IMR-90 (cell line): ENCODE measurements around the gene ZNF783. TPM values are rescaled to one million over a fixed set of nuclear protein-coding genes. Genes with fewer than 3 reads are reported as not detected.

Experiments used
- ATAC-seq: fragments of 200-7000 bp; cut with Tn5 transposase; 2 replicates; pipeline ENCODE4 v1.9.1; 2020; ENCODE audit warnings: low read depth, mild to moderate bottlenecking, moderate library complexity
- BruUV-seq: library from RNA; stranded (reverse); fragments of 400-500 nt; replicated peaks from 2 replicates; lab custom pipeline; 2021; lab: Mats Ljungman, UMichigan
- CTCF ChIA-PET: fragments of 300-600 bp; formaldehyde crosslinking; extraction: SDS; loops from one replicate; lab custom pipeline; 2021; ENCODE audit warnings: antibody characterized with exemption; lab: Yijun Ruan, JAX
- POLR2A ChIA-PET: fragments of 300-600 bp; sonication (Branson Sonifier 250); formaldehyde crosslinking; loops from one replicate; lab custom pipeline; 2022; ENCODE audit warnings: antibody characterized with exemption; ENCODE audit not compliant: unreplicated experiment; lab: Charles Lee
- DNase-seq: peaks from one replicate; pipeline ENCODE4 v3.0.0; 2013
- H2AFZ ChIP-seq: replicated peaks from 2 replicates; pipeline ENCODE3; 2013; ENCODE audit warnings: low read length, mild to moderate bottlenecking; ENCODE audit not compliant: poor library complexity
- H2AK5ac ChIP-seq: 2 replicates; pipeline ENCODE4 v1.6.1; 2013; ENCODE audit warnings: low read depth, low read length, inconsistent platforms
- H2AK9ac ChIP-seq: replicated peaks from 2 replicates; pipeline ENCODE3; 2013; ENCODE audit warnings: mild to moderate bottlenecking, low read depth, low read length, moderate library complexity; ENCODE audit not compliant: poor library complexity
- H2BK120ac ChIP-seq: 2 replicates; pipeline ENCODE4 v1.6.1; 2013; ENCODE audit warnings: low read depth, low read length, inconsistent platforms
- H2BK15ac ChIP-seq: 3 replicates; pipeline ENCODE4 v1.6.1; 2013; ENCODE audit warnings: low read depth, low read length, inconsistent platforms
- H2BK20ac ChIP-seq: 2 replicates; pipeline ENCODE4 v1.6.1; 2013; ENCODE audit warnings: low read depth, mild to moderate bottlenecking, inconsistent platforms, low read length, moderate library complexity
- H2BK5ac ChIP-seq: 2 replicates; pipeline ENCODE4 v1.6.1; 2013; ENCODE audit warnings: mild to moderate bottlenecking, low read depth, low read length, inconsistent platforms; ENCODE audit not compliant: poor library complexity, severe bottlenecking
- H3K14ac ChIP-seq: replicated peaks from 2 replicates; pipeline ENCODE4 v1.6.1; 2013; ENCODE audit warnings: low read depth, low read length, inconsistent platforms
- H3K18ac ChIP-seq: 2 replicates; pipeline ENCODE4 v1.6.1; 2013; ENCODE audit warnings: low read depth, low read length, control low read depth
- H3K23ac ChIP-seq: 2 replicates; pipeline ENCODE4 v1.6.1; 2013; ENCODE audit warnings: low read depth, low read length, inconsistent platforms
- H3K27ac ChIP-seq: 2 replicates; pipeline ENCODE4 v1.5.1; 2013; ENCODE audit warnings: mild to moderate bottlenecking, control low read depth, low read length; ENCODE audit not compliant: insufficient read depth
- H3K27me3 ChIP-seq: 2 replicates; pipeline ENCODE4 v1.6.1; 2013; ENCODE audit warnings: low read length; ENCODE audit not compliant: control insufficient read depth, insufficient read depth
- H3K36me3 ChIP-seq: 2 replicates; pipeline ENCODE4 v1.6.1; 2013; ENCODE audit warnings: low read length, mixed read lengths; ENCODE audit not compliant: control insufficient read depth, insufficient read depth
- H3K4ac ChIP-seq: 2 replicates; pipeline ENCODE4 v1.6.1; 2013; ENCODE audit warnings: low read depth, low read length, inconsistent platforms
- H3K4me1 ChIP-seq: 2 replicates; pipeline ENCODE4 v1.6.1; 2013; ENCODE audit warnings: low read length, mixed read lengths; ENCODE audit not compliant: control insufficient read depth, insufficient read depth
- H3K4me2 ChIP-seq: 2 replicates; pipeline ENCODE4 v1.6.1; 2013; ENCODE audit warnings: low read depth, mild to moderate bottlenecking, control low read depth, low read length, moderate library complexity
- H3K4me3 ChIP-seq: 2 replicates; pipeline ENCODE4 v1.5.1; 2013; ENCODE audit warnings: low read depth, mild to moderate bottlenecking, control low read depth, low read length, moderate library complexity; ENCODE audit not compliant: insufficient read depth
- H3K56ac ChIP-seq: 2 replicates; pipeline ENCODE4 v1.6.1; 2013; ENCODE audit warnings: low read length, inconsistent platforms; ENCODE audit not compliant: insufficient read depth; ENCODE audit errors: extremely low read depth
- H3K79me1 ChIP-seq, 2 experiments: 2 replicates each; pipeline ENCODE4 v1.6.1; 2013; ENCODE audit warnings: low read length in 2 of 2, inconsistent platforms in 1 of 2, low read depth in 1 of 2
- H3K9ac ChIP-seq: 2 replicates; pipeline ENCODE4 v1.6.1; 2013; ENCODE audit warnings: low read depth, low read length, control low read depth
- H3K9me1 ChIP-seq: 2 replicates; pipeline ENCODE4 v1.6.1; 2013; ENCODE audit warnings: low read length, inconsistent platforms; ENCODE audit not compliant: insufficient read depth
- H3K9me3 ChIP-seq: 2 replicates; pipeline ENCODE4 v1.6.1; 2013; ENCODE audit warnings: low read length; ENCODE audit not compliant: control insufficient read depth, insufficient read depth
- H4K20me1 ChIP-seq: 2 replicates; pipeline ENCODE4 v1.6.1; 2013; ENCODE audit warnings: low read length, inconsistent platforms; ENCODE audit not compliant: insufficient read depth
- H4K5ac ChIP-seq: 2 replicates; pipeline ENCODE4 v1.6.1; 2013; ENCODE audit warnings: mild to moderate bottlenecking, low read depth, low read length, control low read depth
- H4K8ac ChIP-seq, 2 experiments: 2 replicates each; pipeline ENCODE4 v1.6.1; 2013; ENCODE audit warnings: low read depth in 2 of 2, low read length in 2 of 2, control low read depth in 1 of 2, inconsistent platforms in 1 of 2
- H4K91ac ChIP-seq: 2 replicates; pipeline ENCODE4 v1.6.1; 2013; ENCODE audit warnings: low read depth, low read length, inconsistent platforms; ENCODE audit not compliant: insufficient read depth
- BHLHE40 ChIP-seq: fragments of 150-350 bp; IDR thresholded peaks from 2 replicates; pipeline ENCODE4 v1.6.1; 2016; ENCODE audit warnings: mild to moderate bottlenecking, low read depth, low read length
- CEBPB ChIP-seq: IDR thresholded peaks from 2 replicates; pipeline ENCODE4 v1.6.1; 2012; ENCODE audit warnings: low read depth, low read length, improper control_type of control experiment
- CHD1 ChIP-seq: IDR thresholded peaks from 2 replicates; pipeline ENCODE4 v1.6.1; 2012; ENCODE audit warnings: low read depth, low read length, improper control_type of control experiment
- FOS ChIP-seq: fragments of 150-350 bp; IDR thresholded peaks from 2 replicates; pipeline ENCODE4 v1.6.1; 2016; ENCODE audit warnings: low read depth, low read length
- MAFK ChIP-seq: IDR thresholded peaks from 2 replicates; pipeline ENCODE4 v1.6.1; 2012; ENCODE audit warnings: low read depth, low read length, improper control_type of control experiment
- MAZ ChIP-seq: IDR thresholded peaks from 2 replicates; pipeline ENCODE4 v1.6.1; 2012; ENCODE audit warnings: low read depth, mild to moderate bottlenecking, low read length, improper control_type of control experiment, moderate library complexity, borderline replicate concordance
- MXI1 ChIP-seq: IDR thresholded peaks from 2 replicates; pipeline ENCODE4 v1.6.1; 2012; ENCODE audit warnings: low read depth, mild to moderate bottlenecking, low read length, moderate library complexity, borderline replicate concordance
- NFE2L2 ChIP-seq: fragments of 150-350 bp; IDR thresholded peaks from 2 replicates; pipeline ENCODE4 v1.6.1; 2016; ENCODE audit warnings: low read depth, mild to moderate bottlenecking, low read length
- POLR2A ChIP-seq: IDR thresholded peaks from 2 replicates; pipeline ENCODE4 v1.6.1; 2012; ENCODE audit warnings: mild to moderate bottlenecking, low read depth, low read length
- RAD21 ChIP-seq: IDR thresholded peaks from 2 replicates; pipeline ENCODE4 v1.6.1; 2012; ENCODE audit warnings: low read length, improper control_type of control experiment
- RCOR1 ChIP-seq: IDR thresholded peaks from 2 replicates; pipeline ENCODE4 v1.6.1; 2012; ENCODE audit warnings: mild to moderate bottlenecking, low read length, improper control_type of control experiment; ENCODE audit not compliant: insufficient replicate concordance
- RFX5 ChIP-seq: IDR thresholded peaks from 2 replicates; pipeline ENCODE4 v1.8.0; 2012; ENCODE audit warnings: low read depth, mild to moderate bottlenecking, low read length, moderate library complexity
- SMC3 ChIP-seq: fragments of 150-350 bp; IDR thresholded peaks from 2 replicates; pipeline ENCODE4 v1.6.1; 2016; ENCODE audit warnings: low read depth, mild to moderate bottlenecking, antibody characterized with exemption, low read length, moderate library complexity
- USF2 ChIP-seq: fragments of 150-350 bp; IDR thresholded peaks from 2 replicates; pipeline ENCODE4 v1.6.1; 2017; ENCODE audit warnings: mild to moderate bottlenecking, antibody characterized with exemption, low read length, low read depth
- dilution Hi-C: fragments of 300-500 bp; cut with HindIII; formaldehyde crosslinking; loops from one replicate; pipeline ENCODE4 v1.14.3; 2018; ENCODE audit warnings: low sequenced_read_pairs; ENCODE audit not compliant: unreplicated experiment
- in situ Hi-C: fragments of 300-500 bp; cut with MboI; formaldehyde crosslinking; loops from 3 replicates; pipeline ENCODE4 v1.14.3; 2019; ENCODE audit warnings: low sequenced_read_pairs, inconsistent platforms, mixed read lengths
- intact Hi-C: fragments of 100-400 bp; cut with micrococcal nuclease; formaldehyde crosslinking; loops from 2 replicates; pipeline ENCODE4 v1.10.0; 2022
- polyA plus RNA-seq, 3 experiments: library from polyadenylated mRNA; depleted of rRNA; stranded (reverse); fragments of >200 nt; gene quantifications; 2 replicates each; pipeline ENCODE4 v1.2.3, GENCODE V29; 2012; ENCODE audit warnings: low replicate concordance in 1 of 3
- total RNA-seq: library from RNA; depleted of rRNA; stranded (reverse); fragments of >200 nt; gene quantifications from 2 replicates; pipeline ENCODE4 v1.2.3, GENCODE V29; 2012
- TF ChIP-seq, protein P1 (sequence below): conservative IDR thresholded peaks from 2 replicates; pipeline ENCODE4 v1.5.1; 2012; ENCODE audit warnings: mild to moderate bottlenecking, low read depth, low read length, improper control_type of control experiment
- TF ChIP-seq, protein P2 (sequence below): fragments of 150-350 bp; IDR thresholded peaks from 2 replicates; pipeline ENCODE4 v1.6.1; 2016; ENCODE audit warnings: low read depth, mild to moderate bottlenecking, low read length, moderate library complexity, borderline replicate concordance

The ZNF783 gene
- total and polyA plus RNA-seq, 2 of the 4 experiments (the other 2 are of a cell fraction): 2.3 to 7.2 TPM

GRCh38 chr7:149316606-149317005, 54.6 kb downstream of the ZNF783 start:
- Histone ChIP-seq H3K23ac (no peak overlapping the region), H3K4me3 (no peak overlapping the region), H4K8ac (no peak overlapping the region), H2BK20ac (no peak overlapping the region), H4K20me1 (no peaks in the 10 kb centered on the region), H3K56ac (no peak overlapping the region), H2BK5ac (no peak overlapping the region), H3K9me1 (no peaks in the 10 kb centered on the region), H3K18ac (no peak overlapping the region), H2BK15ac (no peak overlapping the region), H2BK120ac (no peak overlapping the region), H3K4me1 (no peaks in the 10 kb centered on the region), H3K9me3 (no peaks in the 10 kb centered on the region), H2AK9ac (no peak overlapping the region), H3K4me2 (no peak overlapping the region), H2AK5ac (no peak overlapping the region), H3K27ac (no peak overlapping the region), H2AFZ (no peak overlapping the region), H3K79me1 (no peaks in the 10 kb centered on the region), H3K9ac (no peak overlapping the region), H4K5ac (no peak overlapping the region), H3K36me3 (no peaks in the 10 kb centered on the region), H3K27me3 (peaks cover 6% of the 10 kb centered on the region), H3K14ac (no peak overlapping the region), H3K4ac (no peak overlapping the region), H4K91ac (no peak overlapping the region)
- ChIA-PET CTCF (no interaction called here), POLR2A (no interaction called here)
- no TSS peak for BruUV-seq
- in situ Hi-C loops (no loop called here), intact Hi-C loops (loop anchor here (10.0 kb wide), 1 partner anchor 278 kb away; no protein-coding TSS in a partner anchor), dilution Hi-C loops (no loop called here)
- no peak for TF ChIP-seq CEBPB
- no peak for TF ChIP-seq RCOR1
- no peak for TF ChIP-seq SMC3
- TF ChIP-seq RAD21: no peak
- no peak for TF ChIP-seq POLR2A
- no peak for TF ChIP-seq NFE2L2
- TF ChIP-seq MAZ: no peak
- no peak for TF ChIP-seq BHLHE40
- TF ChIP-seq, protein P1, sequence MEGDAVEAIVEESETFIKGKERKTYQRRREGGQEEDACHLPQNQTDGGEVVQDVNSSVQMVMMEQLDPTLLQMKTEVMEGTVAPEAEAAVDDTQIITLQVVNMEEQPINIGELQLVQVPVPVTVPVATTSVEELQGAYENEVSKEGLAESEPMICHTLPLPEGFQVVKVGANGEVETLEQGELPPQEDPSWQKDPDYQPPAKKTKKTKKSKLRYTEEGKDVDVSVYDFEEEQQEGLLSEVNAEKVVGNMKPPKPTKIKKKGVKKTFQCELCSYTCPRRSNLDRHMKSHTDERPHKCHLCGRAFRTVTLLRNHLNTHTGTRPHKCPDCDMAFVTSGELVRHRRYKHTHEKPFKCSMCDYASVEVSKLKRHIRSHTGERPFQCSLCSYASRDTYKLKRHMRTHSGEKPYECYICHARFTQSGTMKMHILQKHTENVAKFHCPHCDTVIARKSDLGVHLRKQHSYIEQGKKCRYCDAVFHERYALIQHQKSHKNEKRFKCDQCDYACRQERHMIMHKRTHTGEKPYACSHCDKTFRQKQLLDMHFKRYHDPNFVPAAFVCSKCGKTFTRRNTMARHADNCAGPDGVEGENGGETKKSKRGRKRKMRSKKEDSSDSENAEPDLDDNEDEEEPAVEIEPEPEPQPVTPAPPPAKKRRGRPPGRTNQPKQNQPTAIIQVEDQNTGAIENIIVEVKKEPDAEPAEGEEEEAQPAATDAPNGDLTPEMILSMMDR: no peak
- TF ChIP-seq MAFK: no peak
- no peak for TF ChIP-seq FOS
- no peak for TF ChIP-seq USF2
- no peak for TF ChIP-seq RFX5
- no peak for TF ChIP-seq MXI1
- no peak for TF ChIP-seq CHD1
- TF ChIP-seq, protein P2, sequence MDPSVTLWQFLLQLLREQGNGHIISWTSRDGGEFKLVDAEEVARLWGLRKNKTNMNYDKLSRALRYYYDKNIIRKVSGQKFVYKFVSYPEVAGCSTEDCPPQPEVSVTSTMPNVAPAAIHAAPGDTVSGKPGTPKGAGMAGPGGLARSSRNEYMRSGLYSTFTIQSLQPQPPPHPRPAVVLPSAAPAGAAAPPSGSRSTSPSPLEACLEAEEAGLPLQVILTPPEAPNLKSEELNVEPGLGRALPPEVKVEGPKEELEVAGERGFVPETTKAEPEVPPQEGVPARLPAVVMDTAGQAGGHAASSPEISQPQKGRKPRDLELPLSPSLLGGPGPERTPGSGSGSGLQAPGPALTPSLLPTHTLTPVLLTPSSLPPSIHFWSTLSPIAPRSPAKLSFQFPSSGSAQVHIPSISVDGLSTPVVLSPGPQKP: no peak
- no peak for DNase-seq
- no peak for ATAC-seq
